GM12878 (cell line): ENCODE data around the gene NKTR. TPM values are rescaled to one million over a fixed set of nuclear protein-coding genes. Genes with fewer than 3 reads are reported as not detected.

Experiments
- ASH2L ChIP-seq: fragments of 300-600, 200-600 bp; sonication (generic); IDR thresholded peaks from 2 replicates; pipeline ENCODE4 v1.6.1; 2017; ENCODE audit warnings: low read depth, mild to moderate bottlenecking, borderline replicate concordance
- BCL11A ChIP-seq: IDR thresholded peaks from 2 replicates; pipeline ENCODE4 v1.6.1; 2011; ENCODE audit warnings: low read depth, low read length
- CREM ChIP-seq: IDR thresholded peaks from 2 replicates; pipeline ENCODE4 v1.6.1; 2014; ENCODE audit warnings: antibody characterized with exemption, low read depth
- EED ChIP-seq: sonication (generic); IDR thresholded peaks from 2 replicates; pipeline ENCODE4 v1.6.1; 2016; ENCODE audit warnings: antibody characterized with exemption, low read depth
- EGR1 ChIP-seq, 2 experiments: IDR thresholded peaks; 1 replicate in 1 of 2; 2 replicates in 1 of 2; pipeline ENCODE4 v1.6.1; 2011 to 2012; ENCODE audit warnings: low read depth in 2 of 2, low read length in 2 of 2, borderline replicate concordance in 1 of 2, mild to moderate bottlenecking in 1 of 2, moderate library complexity in 1 of 2
- GABPA ChIP-seq: IDR thresholded peaks from 2 replicates; pipeline ENCODE4 v1.6.1; 2014; ENCODE audit warnings: antibody characterized with exemption, low read depth, mild to moderate bottlenecking, inconsistent platforms
- HCFC1 ChIP-seq: fragments of 150-350 bp; IDR thresholded peaks from 2 replicates; pipeline ENCODE4 v1.6.1; 2014; ENCODE audit warnings: low read length
- HDAC6 ChIP-seq: fragments of 200-600 bp; sonication (generic); IDR thresholded peaks from one replicate; pipeline ENCODE4 v1.8.0; 2017; ENCODE audit warnings: antibody characterized with exemption; ENCODE audit not compliant: unreplicated experiment
- IRF4 ChIP-seq: IDR thresholded peaks from 2 replicates; pipeline ENCODE4 v1.6.1; 2011; ENCODE audit warnings: low read depth, low read length
- KLF5 ChIP-seq: fragments of 450-650 bp; IDR thresholded peaks from 2 replicates; pipeline ENCODE4 v1.6.1; 2014; ENCODE audit warnings: mild to moderate bottlenecking; ENCODE audit not compliant: partially characterized antibody
- LARP7 ChIP-seq: fragments of 450-650 bp; IDR thresholded peaks from 2 replicates; pipeline ENCODE4 v1.6.1; 2017; ENCODE audit warnings: mild to moderate bottlenecking
- NFIC ChIP-seq: IDR thresholded peaks from 2 replicates; pipeline ENCODE4 v1.6.1; 2012; ENCODE audit warnings: low read depth, mild to moderate bottlenecking, inconsistent platforms, low read length, moderate library complexity
- NR2F1 ChIP-seq: fragments of 450-650 bp; conservative IDR thresholded peaks from 2 replicates; pipeline ENCODE4 v1.6.1; 2017; ENCODE audit warnings: mild to moderate bottlenecking
- POLR2AphosphoS2 ChIP-seq: IDR thresholded peaks from 2 replicates; pipeline ENCODE4 v1.6.1; 2011; ENCODE audit warnings: low read depth, mild to moderate bottlenecking, low read length, improper control_type of control experiment, moderate library complexity
- RCOR1 ChIP-seq: conservative IDR thresholded peaks from 2 replicates; pipeline ENCODE4 v1.6.1; 2012; ENCODE audit warnings: low read depth, low read length, improper control_type of control experiment
- SPI1 ChIP-seq: IDR thresholded peaks from 2 replicates; pipeline ENCODE4 v1.6.1; 2011; ENCODE audit warnings: low read depth, mild to moderate bottlenecking, low read length, moderate library complexity, borderline replicate concordance; ENCODE audit not compliant: insufficient read depth
- USF2 ChIP-seq: IDR thresholded peaks from 2 replicates; pipeline ENCODE4 v1.6.1; 2011; ENCODE audit warnings: low read depth, low read length, improper control_type of control experiment, borderline replicate concordance
- ZBED1 ChIP-seq: IDR thresholded peaks from 2 replicates; pipeline ENCODE4 v1.6.1; 2016; ENCODE audit warnings: borderline replicate concordance
- ZBTB11 ChIP-seq: fragments of 450-650 bp; formaldehyde crosslinking; IDR thresholded peaks from 2 replicates; pipeline ENCODE4 v1.5.0; 2022; ENCODE audit warnings: mild to moderate bottlenecking, missing genetic modification characterization
- polyA plus RNA-seq, 11 experiments: library from polyadenylated mRNA; depleted of rRNA in 4 of 11; unstranded in 6 of 11; stranded (reverse) in 5 of 11; fragments of >200 nt; fragmentation: Nextera tagmentation in 4 of 11; fragmentation: Illumina TruSeq in 1 of 11; extraction: Ambion mirVana in 4 of 11; extraction: Trizol in 1 of 11; gene quantifications; 1 replicate in 1 of 11; 2 replicates in 10 of 11; pipeline versions ENCODE4 v1.2.1 to v1.2.3, GENCODE V29; 2011 to 2016; ENCODE audit warnings: inconsistent platforms in 2 of 11, missing spikeins in 2 of 11, low read depth in 1 of 11
- total RNA-seq, 4 experiments: library from RNA; depleted of rRNA in 3 of 4; stranded (reverse); fragments of >200 nt in 3 of 4; fragmentation: Illumina TruSeq in 1 of 4; extraction: Trizol in 1 of 4; gene quantifications; 2 replicates each; pipeline versions ENCODE4 v1.2.1 to v1.2.3, GENCODE V29; 2013 to 2021
- TF ChIP-seq, protein P1 (sequence below): IDR thresholded peaks from 2 replicates; pipeline ENCODE4 v1.6.1; 2011; ENCODE audit warnings: low read depth, mild to moderate bottlenecking, low read length, moderate library complexity, borderline replicate concordance; ENCODE audit errors: extremely low read depth
- TF ChIP-seq, protein P2 (sequence below): fragments of 450-650 bp; IDR thresholded peaks from 2 replicates; pipeline ENCODE4 v1.6.1; 2017; ENCODE audit warnings: antibody characterized with exemption, mild to moderate bottlenecking, moderate library complexity
- TF ChIP-seq, protein P3 (sequence below): fragments of 450-650 bp; IDR thresholded peaks from 2 replicates; pipeline ENCODE4 v1.6.1; 2017; ENCODE audit warnings: mild to moderate bottlenecking

The NKTR gene
- total and polyA plus RNA-seq, 10 of the 15 experiments (the other 5 are each of a cell fraction or from before 2014, with no cell fraction given): 15.3 to 91.9 (median 55.3) TPM

DNA sequence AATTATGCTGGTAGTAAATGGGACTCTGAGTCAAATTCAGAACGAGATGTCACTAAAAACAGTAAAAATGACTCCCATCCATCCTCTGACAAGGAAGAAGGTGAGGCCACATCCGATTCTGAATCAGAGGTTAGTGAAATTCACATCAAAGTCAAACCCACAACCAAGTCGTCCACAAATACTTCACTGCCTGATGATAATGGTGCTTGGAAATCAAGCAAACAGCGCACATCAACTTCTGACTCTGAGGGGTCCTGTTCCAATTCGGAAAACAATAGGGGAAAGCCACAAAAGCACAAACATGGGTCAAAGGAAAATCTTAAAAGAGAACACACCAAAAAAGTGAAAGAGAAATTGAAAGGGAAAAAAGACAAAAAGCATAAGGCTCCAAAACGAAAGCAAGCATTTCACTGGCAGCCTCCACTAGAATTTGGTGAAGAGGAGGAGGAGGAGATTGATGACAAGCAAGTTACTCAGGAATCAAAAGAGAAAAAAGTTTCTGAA, 37.9 kb downstream of the NKTR start (continued):
- TF ChIP-seq NR2F1 (no peak), NFIC (peak; percentile 88), HDAC6 (no peak), ZBTB11 (CRISPR knock-in tag) (no peak), IRF4 (peak; percentile 93; the same call in 1 of the 2 replicates), SPI1 (no peak), KLF5 (no peak), CREM (peak; percentile 56; the same call in 1 of the 2 replicates), POLR2AphosphoS2 (no peak), EGR1 (IDR thresholded peaks at IDR 0.05; ENCODE audit: borderline replicate concordance in 1 of 2, low read depth in 2 of 2, low read length in 2 of 2) (no peak), ASH2L (no peak), ZBED1 (no peak), HCFC1 (no peak), RCOR1 (no peak), BCL11A (peak; percentile 47; the same call in 1 of the 2 replicates), EED (peak; percentile 81), LARP7 (no peak), GABPA (peak; percentile 55), USF2 (no peak)
- TF ChIP-seq, protein P1, sequence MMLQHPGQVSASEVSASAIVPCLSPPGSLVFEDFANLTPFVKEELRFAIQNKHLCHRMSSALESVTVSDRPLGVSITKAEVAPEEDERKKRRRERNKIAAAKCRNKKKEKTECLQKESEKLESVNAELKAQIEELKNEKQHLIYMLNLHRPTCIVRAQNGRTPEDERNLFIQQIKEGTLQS: no peak
- TF ChIP-seq, protein P2, sequence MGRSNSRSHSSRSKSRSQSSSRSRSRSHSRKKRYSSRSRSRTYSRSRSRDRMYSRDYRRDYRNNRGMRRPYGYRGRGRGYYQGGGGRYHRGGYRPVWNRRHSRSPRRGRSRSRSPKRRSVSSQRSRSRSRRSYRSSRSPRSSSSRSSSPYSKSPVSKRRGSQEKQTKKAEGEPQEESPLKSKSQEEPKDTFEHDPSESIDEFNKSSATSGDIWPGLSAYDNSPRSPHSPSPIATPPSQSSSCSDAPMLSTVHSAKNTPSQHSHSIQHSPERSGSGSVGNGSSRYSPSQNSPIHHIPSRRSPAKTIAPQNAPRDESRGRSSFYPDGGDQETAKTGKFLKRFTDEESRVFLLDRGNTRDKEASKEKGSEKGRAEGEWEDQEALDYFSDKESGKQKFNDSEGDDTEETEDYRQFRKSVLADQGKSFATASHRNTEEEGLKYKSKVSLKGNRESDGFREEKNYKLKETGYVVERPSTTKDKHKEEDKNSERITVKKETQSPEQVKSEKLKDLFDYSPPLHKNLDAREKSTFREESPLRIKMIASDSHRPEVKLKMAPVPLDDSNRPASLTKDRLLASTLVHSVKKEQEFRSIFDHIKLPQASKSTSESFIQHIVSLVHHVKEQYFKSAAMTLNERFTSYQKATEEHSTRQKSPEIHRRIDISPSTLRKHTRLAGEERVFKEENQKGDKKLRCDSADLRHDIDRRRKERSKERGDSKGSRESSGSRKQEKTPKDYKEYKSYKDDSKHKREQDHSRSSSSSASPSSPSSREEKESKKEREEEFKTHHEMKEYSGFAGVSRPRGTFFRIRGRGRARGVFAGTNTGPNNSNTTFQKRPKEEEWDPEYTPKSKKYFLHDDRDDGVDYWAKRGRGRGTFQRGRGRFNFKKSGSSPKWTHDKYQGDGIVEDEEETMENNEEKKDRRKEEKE: no peak
- TF ChIP-seq, protein P3, sequence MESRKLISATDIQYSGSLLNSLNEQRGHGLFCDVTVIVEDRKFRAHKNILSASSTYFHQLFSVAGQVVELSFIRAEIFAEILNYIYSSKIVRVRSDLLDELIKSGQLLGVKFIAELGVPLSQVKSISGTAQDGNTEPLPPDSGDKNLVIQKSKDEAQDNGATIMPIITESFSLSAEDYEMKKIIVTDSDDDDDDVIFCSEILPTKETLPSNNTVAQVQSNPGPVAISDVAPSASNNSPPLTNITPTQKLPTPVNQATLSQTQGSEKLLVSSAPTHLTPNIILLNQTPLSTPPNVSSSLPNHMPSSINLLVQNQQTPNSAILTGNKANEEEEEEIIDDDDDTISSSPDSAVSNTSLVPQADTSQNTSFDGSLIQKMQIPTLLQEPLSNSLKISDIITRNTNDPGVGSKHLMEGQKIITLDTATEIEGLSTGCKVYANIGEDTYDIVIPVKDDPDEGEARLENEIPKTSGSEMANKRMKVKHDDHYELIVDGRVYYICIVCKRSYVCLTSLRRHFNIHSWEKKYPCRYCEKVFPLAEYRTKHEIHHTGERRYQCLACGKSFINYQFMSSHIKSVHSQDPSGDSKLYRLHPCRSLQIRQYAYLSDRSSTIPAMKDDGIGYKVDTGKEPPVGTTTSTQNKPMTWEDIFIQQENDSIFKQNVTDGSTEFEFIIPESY: no peak
